ENCODE results near the gene OR7A5.
A peak's percentile ranks its signal among the peaks of the same experiment; 100 is the strongest.
"Not testable (repeated sequence)": the region's sequence is repeated elsewhere in the genome, so short reads cannot be mapped to it uniquely, and the experiment has no call there.

Gene OR7A5

DNA sequence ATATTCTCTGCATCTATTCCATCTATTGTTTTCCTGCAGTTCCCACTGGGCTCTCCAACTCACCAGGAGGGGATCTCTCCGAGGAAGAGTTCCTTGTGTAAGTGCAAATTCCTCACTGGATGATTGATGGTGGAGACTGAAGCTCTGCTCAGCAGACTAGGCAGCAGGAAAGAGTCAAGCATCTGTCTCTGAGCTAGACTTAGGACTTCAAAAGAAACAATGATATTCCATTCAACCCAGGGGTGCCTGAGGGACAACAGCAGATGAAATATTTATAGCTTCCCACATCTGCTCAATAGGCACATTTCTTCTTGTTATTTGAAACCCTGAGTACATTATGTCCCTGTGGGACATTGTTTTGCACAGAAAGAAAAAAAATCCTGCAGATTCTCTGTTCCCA is at the start of gene OR7A5, which contains the start of gene OR7C1:
Gene OR7A5 (minus strand): TSS at position 175 of the 400 bp plus-strand sequence. CDS start 6,944 bp downstream, outside the sequence.
Gene OR7C1 (minus strand): TSS at position 175 of the 400 bp plus-strand sequence. CDS start 35,049 bp downstream, outside the sequence.
- peak; percentile 20 for DNase-seq

DNA sequence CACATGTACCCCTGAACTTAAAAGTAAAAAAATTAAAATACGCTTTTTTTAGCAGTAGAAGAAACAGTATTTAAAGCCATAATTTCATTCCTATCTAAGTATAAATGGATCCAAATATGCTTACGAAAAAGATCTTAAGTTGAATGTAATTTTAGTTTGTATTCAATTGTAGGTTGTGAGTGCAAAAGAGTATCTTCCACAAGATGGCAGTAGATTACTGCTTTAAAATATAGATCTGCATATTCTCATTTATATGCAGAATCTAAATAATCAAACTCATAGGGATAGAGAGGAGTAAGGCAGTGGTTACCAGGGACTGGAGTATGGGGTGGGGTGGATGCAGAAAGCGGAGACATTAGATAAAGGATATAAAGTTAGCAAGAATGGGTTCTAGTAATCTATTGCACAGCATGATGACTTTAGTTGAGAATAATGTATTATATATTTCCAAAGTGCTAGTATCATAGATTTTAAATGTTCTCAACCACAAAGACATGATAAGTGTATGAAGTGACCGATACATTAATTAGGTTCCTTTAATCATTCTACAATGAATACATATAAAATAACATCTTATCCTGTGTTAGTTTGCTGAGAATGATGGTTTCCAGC is 36.7 kb upstream of the OR7A5 start:
- no peak for DNase-seq

DNA sequence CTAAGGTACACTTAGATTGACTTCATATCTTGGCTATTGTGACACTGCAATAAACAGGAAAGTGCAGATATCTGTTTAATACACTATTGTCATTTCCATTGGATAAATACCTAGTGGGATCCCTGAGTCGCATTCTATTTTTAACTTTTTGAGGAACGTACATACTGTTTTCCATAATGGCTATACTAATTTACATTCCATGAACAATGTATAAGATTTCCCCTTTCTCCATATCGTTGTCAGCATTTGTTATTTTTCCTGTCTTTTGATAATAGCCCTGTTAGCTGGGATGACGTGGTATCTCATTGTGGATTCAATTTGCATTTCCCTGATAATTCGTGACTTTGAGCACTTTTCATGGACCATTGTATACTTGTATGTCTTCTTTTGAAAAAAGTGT is 33.5 kb upstream of the OR7A5 start:
- no peak for DNase-seq

DNA sequence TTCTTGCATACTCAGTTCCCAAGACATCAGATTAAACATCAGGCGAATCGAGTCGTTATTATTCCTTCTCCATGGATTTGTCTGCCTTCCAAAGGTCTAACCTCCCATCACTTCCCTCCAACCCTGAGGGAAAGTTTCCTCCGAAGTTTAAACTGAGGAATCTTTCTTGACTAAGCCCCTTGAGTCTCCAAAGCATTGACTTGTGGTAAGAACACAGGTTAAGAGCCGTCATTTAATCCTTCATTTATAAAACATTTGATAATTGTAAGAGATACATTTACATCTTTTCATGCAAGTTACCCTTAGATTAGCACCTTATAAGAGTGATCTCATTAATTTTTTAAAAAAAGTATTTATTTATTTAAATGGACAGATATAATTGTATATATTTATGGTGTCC is 13.8 kb upstream of the OR7A5 start, which contains the start of gene OR7A10:
Gene OR7A10 (minus strand): TSS at position 101 of the 400 bp plus-strand sequence. CDS start 7,045 bp downstream, outside the sequence.
- DNase-seq, result no peak

DNA sequence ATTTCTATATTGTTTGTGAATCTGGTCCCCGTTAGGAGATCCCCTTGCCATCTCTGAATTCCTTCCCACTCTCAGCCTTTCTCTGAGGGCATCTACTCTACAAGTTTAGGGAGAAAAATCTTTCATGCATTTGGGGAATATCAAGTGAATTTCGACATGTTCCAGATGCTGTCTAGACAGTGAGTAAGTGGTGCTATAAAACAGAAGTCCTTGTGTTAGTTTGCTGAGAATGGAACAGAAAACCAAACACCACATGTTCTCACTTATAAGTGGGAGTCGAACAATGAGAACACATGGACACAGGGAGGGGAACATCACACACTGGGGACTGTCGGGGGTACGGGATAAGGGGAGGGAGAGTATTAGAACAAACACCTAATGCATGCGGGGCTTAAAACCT is 8.6 kb upstream of the OR7A5 start:
- DNase-seq, result no peak

DNA sequence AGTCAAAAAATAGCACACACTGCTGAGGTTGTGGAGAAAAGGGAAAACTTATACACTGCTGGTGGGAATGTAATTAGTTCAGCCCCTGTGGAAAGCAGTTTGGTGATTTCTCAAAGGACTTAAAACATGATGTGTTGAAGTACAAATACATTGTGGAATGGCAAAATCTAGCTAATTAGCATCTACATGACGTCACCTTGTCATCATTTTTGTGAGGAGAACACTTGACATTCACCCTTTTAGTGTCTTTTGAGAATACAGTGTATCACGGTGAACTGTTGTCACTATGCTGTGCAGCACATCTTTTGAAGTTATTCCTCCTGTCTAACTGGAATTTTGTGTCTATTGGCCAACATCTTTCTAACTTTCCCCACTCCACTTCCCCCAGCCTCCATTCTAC is 8.2 kb upstream of the OR7A5 start:
- DNase-seq, result no peak

DNA sequence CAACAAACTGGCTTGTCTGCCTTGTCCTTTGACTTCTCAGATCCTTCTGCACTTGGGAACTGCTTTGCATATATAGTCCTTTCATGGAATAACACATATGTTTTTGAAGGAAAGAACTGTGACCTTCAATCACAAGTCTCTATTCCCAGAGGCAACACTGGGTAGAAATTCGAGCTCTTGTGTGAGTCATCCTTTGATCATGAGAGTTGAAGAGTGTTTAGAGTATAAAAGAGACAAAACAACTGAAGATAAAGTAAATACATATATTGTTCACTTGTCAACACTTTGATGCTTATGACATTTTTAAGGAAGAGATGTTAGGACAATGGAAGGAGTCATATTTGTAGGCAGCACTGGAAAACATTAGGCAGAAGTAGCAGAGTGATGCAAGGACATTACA is 5.2 kb upstream of the OR7A5 start:
- no peak for DNase-seq

DNA sequence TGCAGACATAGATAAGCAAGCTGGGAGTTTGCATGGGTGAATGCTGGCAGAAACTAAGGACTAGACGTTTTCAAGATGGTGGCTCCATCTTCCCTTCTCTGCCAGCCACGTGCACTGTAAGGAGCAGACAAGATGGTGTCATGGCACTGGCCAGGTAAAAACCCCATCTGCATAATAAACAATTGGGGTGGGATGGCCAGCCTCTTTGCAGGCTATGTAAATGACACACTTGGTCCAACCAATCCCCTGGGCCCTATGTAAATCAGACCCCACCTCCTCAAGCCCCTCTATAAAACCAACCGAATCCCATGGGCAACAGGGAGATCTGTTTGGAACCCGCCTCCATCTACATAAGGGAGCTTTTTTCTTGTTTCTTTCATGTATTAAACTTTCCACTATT is 2.4 kb upstream of the OR7A5 start:
- DNase-seq, result no peak

DNA sequence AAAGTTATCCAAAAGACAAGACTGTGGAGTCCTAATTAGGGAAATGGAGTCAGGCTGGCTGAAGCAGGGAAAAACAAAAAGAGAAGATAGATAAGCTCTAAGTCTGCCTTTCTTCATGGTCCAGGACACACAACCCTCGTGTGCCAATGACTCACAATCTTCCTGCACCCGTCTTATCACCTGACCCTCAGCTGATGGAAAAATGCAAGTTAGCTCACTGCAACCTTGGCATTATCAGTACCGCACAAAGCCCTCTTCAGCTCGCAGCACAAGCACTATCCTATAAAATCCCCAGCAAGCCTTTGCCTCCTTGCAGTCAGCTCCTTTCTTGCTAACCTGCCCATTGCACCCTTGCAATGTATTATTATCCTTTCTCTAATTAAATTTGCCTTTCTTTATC is 4.3 kb downstream of the OR7A5 start:
- no peak for DNase-seq

DNA sequence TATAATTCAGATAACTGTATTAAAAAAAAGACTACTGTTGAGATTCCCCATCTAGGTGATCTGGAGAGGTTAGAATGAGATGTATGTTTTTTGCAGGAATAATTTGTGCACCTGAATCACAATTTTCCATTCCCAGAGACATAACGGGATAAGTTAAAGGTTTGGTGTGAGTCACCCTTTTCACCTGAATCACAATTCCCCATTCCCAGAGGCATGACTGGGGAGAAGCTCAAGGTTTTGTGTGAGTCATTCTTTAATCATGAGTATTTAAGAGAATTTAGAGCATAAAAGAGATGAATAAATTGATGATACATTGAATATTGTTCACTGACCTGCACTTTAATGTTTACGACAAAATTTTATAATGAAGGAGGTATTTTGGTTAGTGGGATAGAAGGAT is 9.0 kb downstream of the OR7A5 start:
- no peak for DNase-seq

DNA sequence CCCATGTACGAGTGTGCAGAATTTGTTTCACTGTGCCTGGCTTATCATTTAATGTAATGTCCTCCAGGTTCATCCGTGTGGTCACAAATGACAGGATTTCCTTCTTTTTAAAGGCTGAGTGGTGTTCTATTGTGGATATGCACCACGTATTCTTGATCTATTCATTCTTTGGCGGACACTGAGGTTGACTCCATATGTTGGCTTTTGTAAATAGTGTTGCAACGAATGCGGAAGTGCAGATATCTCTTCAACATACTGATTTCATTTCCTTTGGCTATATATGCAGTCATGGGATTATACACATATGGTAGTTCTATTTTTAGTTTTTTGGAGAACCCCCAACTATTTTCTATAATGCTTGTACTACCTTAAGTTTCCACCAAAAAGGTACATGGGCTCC is 13.0 kb downstream of the OR7A5 start:
- DNase-seq, result no peak

DNA sequence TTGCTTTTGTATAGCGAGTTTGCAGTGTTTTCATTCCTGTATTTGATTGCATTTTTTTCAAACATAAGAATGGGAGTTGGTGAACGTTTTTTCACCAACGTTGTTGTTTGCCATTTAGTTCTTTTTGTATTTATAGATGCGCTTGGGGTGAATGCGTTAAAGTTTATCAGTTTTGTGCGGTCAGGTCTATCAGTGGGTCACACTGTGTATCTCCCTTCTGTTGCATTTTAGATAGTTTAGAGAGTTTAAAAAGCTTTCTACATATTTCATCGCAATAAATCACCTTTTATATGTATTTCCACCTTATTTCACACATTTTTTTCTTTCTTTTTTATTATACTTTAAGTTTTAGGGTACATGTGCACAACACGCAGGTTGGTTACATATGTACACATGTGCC is 16.4 kb downstream of the OR7A5 start:
- no peak for DNase-seq

DNA sequence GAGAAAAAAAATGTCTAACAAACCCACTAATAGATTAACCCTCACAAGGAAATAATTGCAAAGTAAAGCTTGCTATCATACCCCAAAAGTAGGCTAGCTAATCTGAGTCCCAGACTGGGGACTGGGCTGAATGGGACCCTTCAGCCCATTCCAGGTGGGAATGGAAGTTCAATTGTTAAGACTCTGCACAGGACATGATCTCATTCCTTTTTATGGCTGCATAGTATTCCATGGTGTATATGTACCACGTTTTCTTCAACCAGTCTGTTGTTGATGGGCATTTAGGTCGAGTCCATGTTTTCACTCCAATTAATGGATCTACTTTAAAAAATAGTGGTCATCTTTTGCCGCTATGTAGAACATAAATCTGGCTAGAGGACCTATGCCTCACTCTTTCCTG is 17.9 kb downstream of the OR7A5 start:
- no peak for DNase-seq

DNA sequence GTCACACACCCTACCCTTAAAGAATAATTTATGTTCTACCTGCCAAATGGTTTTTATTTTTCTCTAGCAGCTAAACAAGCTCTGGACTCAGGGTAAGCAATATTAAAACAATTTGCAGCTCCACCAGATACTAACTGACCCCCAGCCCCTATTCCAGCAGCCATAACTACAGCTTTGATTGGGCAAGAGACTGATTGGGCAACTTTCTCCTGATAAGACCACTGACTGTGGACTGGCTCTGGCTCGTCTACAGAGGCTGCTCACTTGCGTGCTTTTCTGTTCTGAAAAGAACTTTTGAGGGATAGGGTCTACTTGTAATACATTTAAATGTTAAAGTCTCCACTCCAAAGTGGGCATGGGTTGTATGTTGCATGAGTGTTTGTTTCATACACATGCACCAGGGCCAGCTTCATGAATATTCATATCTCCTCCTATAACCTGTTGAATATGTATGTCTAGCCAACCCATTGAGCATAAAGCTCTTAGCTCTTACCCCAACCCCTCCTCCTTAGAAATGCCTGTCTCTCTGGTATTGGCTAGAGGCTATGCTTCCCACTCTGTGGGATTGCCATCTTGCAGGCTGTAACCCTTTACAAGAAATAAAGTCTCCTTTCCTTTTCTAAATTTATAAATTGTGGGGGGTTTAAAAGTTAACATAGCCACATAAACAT is 19.9 kb downstream of the OR7A5 start:
- no peak for DNase-seq

DNA sequence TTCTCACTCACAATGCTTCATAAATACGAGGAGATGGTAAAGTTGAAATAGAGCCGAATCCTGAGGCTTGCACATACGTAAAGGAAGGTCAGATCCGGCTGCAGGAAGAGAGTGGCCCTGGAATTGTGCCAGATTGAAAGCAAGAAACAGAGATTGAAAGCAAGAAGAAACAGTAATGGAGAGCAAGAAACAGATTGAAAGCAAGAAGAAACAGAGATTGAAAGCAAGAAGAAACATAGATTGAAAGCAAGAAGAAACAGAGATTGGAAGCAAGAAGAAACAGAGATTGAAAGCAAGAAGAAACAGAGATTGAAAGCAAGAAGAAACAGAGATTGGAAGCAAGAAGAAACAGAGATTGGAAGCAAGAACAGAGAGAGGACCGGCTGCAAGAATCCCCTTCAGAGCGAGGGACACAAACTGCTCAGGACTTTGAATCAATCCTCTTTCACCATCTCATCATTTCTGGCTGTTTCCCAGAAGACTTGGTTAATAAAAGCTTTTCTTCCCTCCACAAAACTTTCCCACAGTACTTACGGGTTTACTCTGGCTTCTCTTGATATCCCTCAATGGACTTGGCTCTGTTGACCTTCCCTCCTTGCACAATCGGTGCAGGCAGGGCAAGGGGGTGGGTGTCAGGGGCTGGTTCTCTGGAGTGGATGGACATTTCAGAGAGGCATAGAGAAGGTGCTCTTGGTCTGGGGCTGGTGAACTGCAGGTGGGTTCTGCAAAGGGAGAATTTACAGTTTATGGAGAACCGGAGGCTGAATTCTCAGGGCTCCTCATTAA is 25.5 kb downstream of the OR7A5 start:
- DNase-seq, result no peak

DNA sequence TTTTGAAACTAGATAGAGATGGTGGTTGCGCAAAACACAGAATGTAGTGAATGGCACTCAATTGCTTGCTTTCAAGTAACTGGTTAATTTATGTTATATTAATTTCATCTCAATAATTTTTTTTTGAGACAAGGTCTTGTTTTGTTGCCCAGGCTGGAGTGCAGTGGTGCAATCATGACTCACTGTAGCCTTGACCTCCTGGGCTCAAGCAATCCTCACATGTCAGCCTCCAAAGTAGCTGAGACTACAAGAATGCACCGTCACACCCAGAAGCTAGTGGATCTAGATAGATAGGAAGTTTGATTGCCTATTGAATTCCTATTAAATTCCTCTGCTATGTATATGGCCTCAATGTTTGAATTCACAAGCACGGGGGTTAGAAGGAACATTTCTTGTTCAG is 30.2 kb downstream of the OR7A5 start:
- DNase-seq, result no peak

DNA sequence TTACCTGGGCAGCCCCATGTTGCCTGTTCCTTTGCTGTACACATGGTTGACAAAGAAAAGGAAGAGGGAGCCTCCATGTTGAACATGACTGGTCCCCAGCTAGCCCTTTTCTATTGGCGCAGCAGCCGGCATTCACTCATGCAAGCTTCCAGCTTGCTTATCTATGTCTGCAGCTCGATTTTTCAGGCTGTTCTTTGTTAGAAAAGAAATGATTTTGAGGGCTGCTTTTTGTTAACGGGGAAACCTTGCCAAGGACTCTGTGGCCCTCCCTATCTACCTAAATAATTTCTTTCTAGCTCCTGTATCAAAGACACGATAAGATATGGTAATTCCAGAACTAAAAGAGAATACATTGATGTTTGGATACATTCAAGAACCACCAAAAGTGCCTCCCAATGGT is 36.2 kb downstream of the OR7A5 start:
- DNase-seq, result no peak

DNA sequence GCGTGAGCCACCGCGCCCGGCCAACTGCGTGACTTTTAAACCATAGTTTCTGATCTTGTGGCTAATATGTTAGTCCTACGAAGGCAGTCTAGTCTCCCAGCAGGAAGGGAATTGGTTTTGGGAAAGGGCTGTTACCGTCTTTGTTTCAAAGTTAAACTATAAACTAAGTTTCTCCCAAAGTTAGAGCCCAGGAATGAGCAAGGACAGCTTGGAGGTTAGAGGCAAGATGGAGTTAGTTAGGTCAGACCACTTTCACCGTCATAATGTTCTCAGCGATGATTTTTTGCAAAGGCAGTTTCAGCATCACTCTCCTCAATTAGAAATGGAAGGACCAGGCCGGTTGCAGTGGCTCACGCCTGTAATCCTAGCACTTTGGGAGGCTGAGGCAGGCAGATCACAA is 39.0 kb downstream of the OR7A5 start:
- no peak for DNase-seq

DNA sequence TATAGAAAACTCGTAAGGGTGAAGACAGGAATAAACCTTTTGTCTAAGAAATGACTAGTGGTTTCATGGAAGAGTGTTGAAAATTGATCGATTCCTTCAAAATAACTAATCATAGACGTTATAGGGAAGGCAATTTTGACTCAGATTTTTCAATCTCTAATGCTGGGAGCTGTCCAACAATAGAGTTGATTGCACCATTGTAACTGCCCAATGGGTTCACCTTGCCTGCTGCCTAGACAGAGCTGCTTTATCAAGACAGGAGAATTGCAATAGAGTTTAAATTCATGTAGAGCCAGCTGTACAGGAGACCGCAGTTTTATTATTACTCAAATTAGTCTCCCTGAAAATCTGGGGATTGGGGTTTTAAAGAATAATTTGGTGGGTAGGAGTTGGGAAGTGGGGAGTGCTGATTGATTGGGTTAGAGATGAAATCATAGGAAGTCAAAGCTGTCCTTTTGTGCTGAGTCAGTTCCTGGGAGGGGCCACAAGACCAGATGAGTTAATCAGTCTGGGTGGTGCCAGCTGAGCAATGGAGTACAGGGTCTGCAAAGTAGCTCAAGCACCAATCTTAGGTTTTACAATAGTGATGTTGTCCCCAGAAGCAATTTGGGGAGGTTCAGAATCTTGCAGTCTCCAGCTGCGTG is 39.8 kb downstream of the OR7A5 start:
- no peak for DNase-seq

DNA sequence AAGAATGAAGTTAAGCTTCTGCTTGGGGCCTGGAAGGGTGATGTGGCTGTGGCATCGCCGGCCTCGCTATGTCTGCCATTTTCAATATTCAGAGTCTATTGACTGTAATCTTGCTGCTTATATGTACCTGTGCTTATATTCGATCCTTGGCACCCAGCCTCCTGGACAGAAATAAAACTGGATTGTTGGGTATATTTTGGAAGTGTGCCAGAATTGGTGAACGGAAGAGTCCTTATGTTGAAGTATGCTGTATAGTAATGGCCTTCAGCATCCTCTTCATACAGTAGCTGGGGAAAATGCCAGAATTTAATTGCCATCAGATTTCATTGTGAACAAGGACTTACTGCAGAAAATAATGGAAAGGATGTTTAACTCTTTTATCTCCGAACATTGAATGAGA is 42.7 kb downstream of the OR7A5 start:
- DNase-seq, result not testable (repeated sequence)

DNA sequence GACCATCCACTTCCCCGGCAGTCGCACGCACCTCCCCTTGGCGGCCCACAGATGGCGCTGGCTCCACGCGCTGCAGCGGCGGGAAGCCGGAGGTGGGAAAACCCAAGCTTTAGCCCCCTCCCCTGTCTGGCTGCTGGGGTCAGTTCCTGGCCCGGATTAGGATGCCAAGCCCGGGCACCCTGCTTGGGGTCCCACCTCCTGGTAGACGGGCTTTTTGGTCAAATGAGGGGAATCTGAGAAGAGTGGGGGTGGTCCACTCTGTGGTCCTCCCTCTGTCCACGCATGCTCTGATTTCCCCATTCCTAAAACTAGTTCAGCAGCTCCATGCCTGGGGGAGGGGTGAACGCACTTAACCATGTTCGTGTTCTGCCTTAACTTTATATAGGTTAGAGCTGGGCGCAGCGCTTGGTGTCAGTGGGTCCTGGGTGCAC is 48.5 kb downstream of the OR7A5 start:
- peak; percentile 47 for DNase-seq

DNA sequence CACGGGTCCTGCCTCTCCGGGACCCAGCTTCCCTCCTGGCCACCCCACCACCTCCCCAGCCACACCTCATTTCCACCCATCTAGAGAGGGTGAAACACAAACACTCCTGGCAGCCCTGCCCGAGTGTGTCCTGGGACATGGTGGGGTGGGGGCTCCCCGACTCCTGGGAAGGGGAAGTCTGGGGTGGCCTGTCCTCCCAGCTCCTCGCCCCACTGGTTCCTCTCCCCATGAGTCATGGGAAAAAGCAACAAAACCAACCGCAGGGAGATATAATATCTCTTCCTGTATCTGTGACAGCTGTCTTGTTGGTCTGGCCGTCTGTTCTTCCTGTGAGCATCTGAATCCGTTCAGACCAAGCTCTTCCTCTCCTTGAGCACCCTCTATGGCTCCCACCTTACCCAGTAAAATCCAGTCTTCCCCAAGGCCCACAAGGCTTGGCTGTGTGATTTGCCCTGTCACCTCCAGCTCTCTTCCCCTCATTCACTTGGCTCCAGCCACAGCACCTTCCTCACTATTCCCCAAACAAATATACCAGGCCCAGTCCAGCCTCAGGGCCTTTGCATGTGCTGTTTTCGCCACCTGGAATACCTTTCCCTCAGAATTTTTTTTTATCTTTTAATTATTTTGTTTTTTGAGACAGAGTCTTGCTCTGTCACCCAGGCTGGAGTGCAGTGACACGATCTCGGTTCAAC is 49.7 kb downstream of the OR7A5 start:
- DNase-seq, result not testable (repeated sequence)

DNA sequence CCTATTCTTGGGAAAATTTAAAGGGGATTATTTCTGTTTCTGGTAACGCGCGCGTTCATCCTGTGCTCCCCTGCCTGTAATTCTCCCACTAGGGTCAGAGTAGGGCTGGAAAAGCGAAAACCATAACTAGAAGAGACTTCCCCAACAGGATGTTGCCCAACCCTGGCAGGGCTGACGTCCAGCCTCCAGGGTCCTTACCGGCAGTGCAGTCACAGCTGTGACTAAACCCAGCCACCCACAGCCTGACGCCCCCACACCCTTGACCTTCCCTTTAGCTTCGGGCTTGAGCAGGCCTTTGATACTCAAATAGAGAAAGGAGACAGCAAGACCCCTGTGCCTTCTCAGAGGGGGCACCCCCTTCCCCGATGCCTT is 50.3 kb downstream of the OR7A5 start:
- not testable (repeated sequence) for DNase-seq

All from right hindlimb (tissue), 1 donor.